ENCODE measurements around the gene RNF186. TPM values are rescaled to one million over a fixed set of nuclear protein-coding genes. Genes with fewer than 3 reads are reported as not detected.
"Not testable (repeated sequence)": the region's sequence is repeated elsewhere in the genome, so short reads cannot be mapped to it uniquely, and the experiment has no call there.

The RNF186 gene
- total RNA-seq, 2 experiments from 2014 or later, result not detected

- no peak for TF ChIP-seq CTCF (IDR thresholded peaks at IDR 0.05)
- CTCF ChIA-PET, result no interaction called here
- Mint-ChIP-seq H3K36me3 (ENCODE audit: low read depth) (peaks cover 35% of the 10 kb centered on the region), H3K9me3 (no peaks in the 10 kb centered on the region), H3K27ac (no peak overlapping the region), H3K27me3 (no peaks in the 10 kb centered on the region), H3K4me3 (no peak overlapping the region), H3K4me1 (ENCODE audit: low read depth) (peaks cover 7% of the 10 kb centered on the region)
- no peak for ATAC-seq
- intact Hi-C loops (cut with micrococcal nuclease), result no loop called here
- no peak for DNase-seq
- POLR2A ChIA-PET, result no interaction called here
These were observed 21.6 kb downstream of the RNF186 start for GRCh38 chr1:19793360-19794046.

GRCh38 chr1:19792237-19793002, 22.7 kb downstream of the RNF186 start:
- peaks cover 35% of the 10 kb centered on the region for H3K36me3 Mint-ChIP-seq (ENCODE audit: low read depth)
- no peak overlapping the region for H3K27ac Mint-ChIP-seq
- DNase-seq, result no peak
- H3K4me1 Mint-ChIP-seq (ENCODE audit: low read depth), result peaks cover 2% of the 10 kb centered on the region
- ChIA-PET CTCF (interaction anchor here (1.4 kb wide), 1 partner anchor 90 kb away, joined by 3 read pairs; the partner anchor contains the start of gene OTUD3), POLR2A (no interaction called here)
- no peak for ATAC-seq
- TF ChIP-seq CTCF (IDR thresholded peaks at IDR 0.05), result no peak
- H3K4me3 Mint-ChIP-seq, result no peak overlapping the region
- no peaks in the 10 kb centered on the region for H3K9me3 Mint-ChIP-seq
- intact Hi-C loops (cut with micrococcal nuclease), result no loop called here
- H3K27me3 Mint-ChIP-seq, result no peaks in the 10 kb centered on the region

DNA sequence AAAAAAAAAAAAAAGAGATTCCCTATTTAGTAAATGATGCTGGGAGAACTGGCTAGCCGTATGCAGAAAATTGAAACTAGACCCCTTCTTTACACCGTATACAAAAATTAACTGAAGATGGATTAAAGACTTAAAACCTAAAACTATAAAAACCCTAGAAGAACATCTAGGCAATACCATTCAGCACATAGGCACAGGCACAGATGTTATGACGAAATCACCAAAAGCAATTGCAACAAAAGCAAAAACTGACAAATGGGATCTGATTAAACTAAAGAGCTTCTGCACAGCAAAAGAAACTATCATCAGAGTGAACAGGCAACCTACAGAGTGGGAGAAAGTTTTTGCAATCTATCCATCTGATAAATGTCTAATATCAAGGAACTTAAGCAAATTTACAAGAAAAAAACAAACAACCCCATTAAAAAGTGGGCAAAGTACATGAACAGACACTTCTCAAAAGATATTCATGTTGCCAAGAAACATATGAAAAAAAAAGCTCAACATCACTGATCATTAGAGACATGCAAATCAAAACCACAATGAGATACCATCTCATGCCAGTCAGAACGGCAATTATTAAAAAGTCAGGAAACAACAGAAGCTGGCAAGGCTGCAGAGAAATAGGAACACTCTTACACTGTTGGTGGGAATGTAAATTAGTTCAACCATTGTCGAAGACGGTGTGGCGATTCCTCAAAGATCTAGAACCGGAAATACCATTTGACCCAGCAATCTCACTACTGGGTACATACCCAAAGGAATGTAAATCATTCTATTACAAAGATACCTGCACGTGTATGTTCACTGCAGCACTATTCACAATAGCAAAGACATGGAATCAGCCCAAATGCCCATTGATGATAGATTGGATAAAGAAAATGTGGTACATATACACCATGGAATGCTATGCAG, 24.8 kb downstream of the RNF186 start:
- H3K27me3 Mint-ChIP-seq; H3K27ac Mint-ChIP-seq; H3K9me3 Mint-ChIP-seq; intact Hi-C loops (cut with micrococcal nuclease); H3K4me3 Mint-ChIP-seq; ATAC-seq; DNase-seq; POLR2A ChIA-PET; H3K4me1 Mint-ChIP-seq (ENCODE audit: low read depth): not testable (repeated sequence)
- peaks cover 34% of the 10 kb centered on the region for H3K36me3 Mint-ChIP-seq (ENCODE audit: low read depth)
- CTCF ChIA-PET, result interaction anchor here (2.4 kb wide), 1 partner anchor 28 kb away, joined by 8 read pairs; no protein-coding TSS in a partner anchor

- H3K9me3 Mint-ChIP-seq, result no peaks in the 10 kb centered on the region
- H3K27me3 Mint-ChIP-seq, result no peaks in the 10 kb centered on the region
- DNase-seq (no peak), ATAC-seq (no peak)
- intact Hi-C loops (cut with micrococcal nuclease), result no loop called here
- ChIA-PET POLR2A (interaction anchor here (1.2 kb wide), 1 partner anchor 9 kb away, joined by 4 read pairs; no protein-coding TSS in a partner anchor), CTCF (interaction anchor here (0.7 to 1.8 kb wide), 6 partner anchors 8 to 1106 kb away, joined by 3 to 7 read pairs (median 3); partner anchors contain the start of gene OTUD3)
- no peak overlapping the region for H3K27ac Mint-ChIP-seq
- H3K36me3 Mint-ChIP-seq (ENCODE audit: low read depth), result peaks cover 24% of the 10 kb centered on the region
- TF ChIP-seq CTCF (IDR thresholded peaks at IDR 0.05), result no peak
- H3K4me1 Mint-ChIP-seq (ENCODE audit: low read depth), result no peaks in the 10 kb centered on the region
- no peak overlapping the region for H3K4me3 Mint-ChIP-seq
These were observed 28.1 kb downstream of the RNF186 start for GRCh38 chr1:19786988-19787423.

- Mint-ChIP-seq H3K27ac (no peak overlapping the region), H3K4me1 (ENCODE audit: low read depth) (no peaks in the 10 kb centered on the region), H3K36me3 (ENCODE audit: low read depth) (peaks cover 18% of the 10 kb centered on the region), H3K9me3 (no peaks in the 10 kb centered on the region), H3K4me3 (no peak overlapping the region), H3K27me3 (no peaks in the 10 kb centered on the region)
- ChIA-PET CTCF (interaction anchor here (1.1 kb wide), 1 partner anchor 23 kb away, joined by 4 read pairs; no protein-coding TSS in a partner anchor), POLR2A (no interaction called here)
- intact Hi-C loops (cut with micrococcal nuclease), result no loop called here
- DNase-seq (no peak), ATAC-seq (no peak)
- TF ChIP-seq CTCF (IDR thresholded peaks at IDR 0.05), result no peak
These were observed 29.4 kb downstream of the RNF186 start for GRCh38 chr1:19785660-19786059.
